Measurements from ENCODE around the gene DEFB112.

The DEFB112 gene, protein sequence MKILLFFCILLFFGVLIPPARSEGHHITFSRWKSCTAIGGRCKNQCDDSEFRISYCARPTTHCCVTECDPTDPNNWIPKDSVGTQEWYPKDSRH

DNA sequence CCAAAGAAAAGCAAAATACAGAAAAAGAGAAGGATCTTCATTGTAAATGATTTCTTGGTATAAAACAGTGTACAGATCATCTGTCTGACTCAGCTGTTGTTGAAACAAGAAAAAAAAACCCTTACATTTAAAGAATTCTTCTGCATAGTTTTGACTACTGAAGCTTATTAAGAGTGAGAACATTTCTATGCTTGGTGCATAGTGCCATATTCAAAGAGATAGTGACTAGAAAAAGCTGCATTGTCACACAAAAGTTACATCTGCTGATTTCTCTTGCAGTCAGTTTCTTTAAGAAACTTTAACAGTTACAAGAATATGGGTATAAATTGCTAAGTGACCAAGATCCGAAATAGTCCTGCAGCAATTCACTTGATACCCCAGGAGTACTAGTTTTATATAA is at the start of gene DEFB112:
Gene DEFB112, minus strand, starts transcription at position 101 of the 400 bp plus-strand sequence. Its CDS starts 60 bp downstream, at position 41.
- no peak for DNase-seq

DNA sequence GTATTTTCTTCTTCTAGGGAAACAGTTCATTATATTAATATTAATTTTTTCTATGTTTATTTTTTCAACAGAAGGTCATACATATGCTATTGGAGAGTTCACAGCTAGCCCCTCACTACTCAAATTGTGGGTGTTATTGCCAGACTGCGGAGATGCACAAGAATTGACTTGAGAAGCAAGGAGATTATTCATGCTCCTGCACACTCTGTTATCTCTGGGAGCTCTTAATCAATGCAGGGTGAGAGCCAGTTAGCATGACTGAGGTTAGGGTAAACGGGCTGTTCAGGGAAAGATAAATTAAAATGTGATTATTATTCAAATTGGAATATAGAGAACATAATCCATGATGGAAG is 48.9 kb upstream of the DEFB112 start:
- no peak for DNase-seq

- DNase-seq: no peak
Observed at GRCh38 chr6:50097966-50098640, 48.4 kb upstream of the DEFB112 start.

DNA sequence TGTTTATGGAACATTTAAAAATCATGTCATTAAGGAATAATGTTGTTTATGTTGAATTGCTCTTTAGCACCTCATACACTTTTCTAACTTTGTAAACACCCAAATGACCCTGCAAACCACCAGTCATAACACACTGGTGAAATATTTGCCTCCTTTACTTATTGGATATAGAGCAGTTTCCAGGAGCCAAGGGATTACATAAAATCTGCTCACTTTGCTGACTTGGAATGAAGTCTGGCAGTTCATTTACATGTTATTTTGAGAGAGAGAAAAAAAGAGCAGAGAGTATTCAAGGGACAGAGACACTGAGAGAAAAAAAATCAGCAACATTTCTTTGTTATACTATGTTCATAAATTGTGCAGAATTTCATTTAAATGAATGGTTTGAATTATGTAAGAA is 46.6 kb upstream of the DEFB112 start:
- DNase-seq: no peak

DNA sequence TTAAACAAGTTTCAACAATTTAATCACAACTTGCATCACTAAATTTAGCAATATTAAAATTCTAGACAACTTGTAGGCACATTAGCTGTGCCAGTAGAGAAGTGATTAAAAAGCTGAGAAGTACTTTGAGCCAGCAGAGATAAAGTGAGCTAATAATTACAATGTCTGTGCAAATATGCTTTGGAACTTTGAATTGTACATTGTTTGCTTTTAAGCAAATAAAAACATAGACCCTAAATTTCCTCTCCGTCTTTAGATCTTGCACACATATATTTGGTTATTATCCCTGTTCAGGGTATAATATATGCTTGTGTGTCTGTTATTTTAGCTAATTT is 44.2 kb upstream of the DEFB112 start:
- no peak for DNase-seq

- DNase-seq: no peak
Observed at GRCh38 chr6:50093116-50093937, 43.6 kb upstream of the DEFB112 start.

- DNase-seq: no peak
Observed at GRCh38 chr6:50091641-50092040, 41.9 kb upstream of the DEFB112 start.

GRCh38 chr6:50089911-50090310 is 40.2 kb upstream of the DEFB112 start:
- DNase-seq: no peak

DNA sequence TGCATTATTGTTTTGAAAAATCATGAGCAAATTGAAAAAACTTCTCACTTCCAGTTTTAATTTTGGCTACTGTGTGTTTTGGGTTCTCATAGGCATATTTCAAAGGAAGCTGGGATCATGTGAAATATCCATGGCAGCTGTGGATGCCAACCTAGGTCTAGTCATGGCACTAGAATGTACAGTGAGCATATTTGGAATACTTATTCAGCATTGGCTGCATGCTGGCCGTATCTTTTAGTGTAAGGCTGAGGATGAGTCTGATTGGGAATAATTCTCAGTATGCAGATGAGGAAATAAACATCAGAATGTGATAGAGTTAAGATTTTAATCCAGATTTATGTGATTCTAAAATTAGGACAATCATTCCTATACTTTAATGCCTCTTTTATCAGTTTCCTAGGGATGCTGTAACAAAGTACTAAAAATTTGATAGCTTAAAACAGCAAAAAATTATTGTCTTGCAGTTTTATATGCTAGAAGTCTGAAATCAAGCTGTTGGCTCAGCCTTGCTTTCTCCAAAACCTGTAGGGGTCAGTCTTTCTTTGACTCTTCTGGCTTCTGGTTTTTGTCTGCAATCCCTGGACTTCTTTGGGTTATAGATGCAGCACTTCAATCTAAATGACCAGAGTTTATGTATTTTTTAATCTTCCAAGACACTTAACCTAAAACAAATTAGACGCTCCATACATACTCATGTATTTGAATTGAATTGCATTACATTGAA is 37.7 kb upstream of the DEFB112 start:
- no peak for DNase-seq

DNA sequence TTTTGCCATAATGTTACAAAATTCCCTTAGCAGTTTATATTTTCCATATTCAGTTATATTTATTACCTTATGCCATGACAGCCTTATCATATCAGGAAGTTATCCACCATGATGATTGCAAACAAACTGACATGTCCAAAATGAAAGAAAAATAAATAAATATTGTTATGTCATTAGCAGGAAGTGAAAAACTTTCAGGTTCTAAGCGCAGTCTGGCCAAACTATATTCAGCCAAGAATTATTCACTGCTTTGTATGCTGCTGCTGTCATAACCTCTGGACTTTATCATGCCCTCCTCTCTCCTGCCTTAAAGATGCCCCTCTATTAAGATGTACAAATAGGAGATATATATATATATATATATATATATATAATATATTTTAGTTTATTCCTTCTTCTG is 27.7 kb upstream of the DEFB112 start:
- no peak for DNase-seq

DNA sequence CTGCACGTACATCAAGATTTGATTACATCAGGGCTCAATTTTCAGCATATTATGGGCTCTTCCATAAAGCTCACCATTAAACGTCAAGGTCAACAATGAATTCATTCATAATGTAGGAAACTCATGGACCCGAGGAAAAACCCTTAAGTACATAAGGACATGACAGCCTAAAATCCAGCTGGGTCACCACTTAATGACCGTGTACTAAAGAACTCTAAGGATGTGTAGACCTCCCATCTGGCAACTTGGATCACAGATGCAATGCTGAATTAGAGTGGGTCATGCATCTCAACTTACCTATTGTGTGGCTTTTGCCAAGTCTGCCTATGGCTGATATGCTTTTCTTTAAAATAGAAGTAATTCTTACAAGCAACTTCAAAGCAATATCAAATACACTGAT is 26.7 kb upstream of the DEFB112 start:
- DNase-seq: no peak

DNA sequence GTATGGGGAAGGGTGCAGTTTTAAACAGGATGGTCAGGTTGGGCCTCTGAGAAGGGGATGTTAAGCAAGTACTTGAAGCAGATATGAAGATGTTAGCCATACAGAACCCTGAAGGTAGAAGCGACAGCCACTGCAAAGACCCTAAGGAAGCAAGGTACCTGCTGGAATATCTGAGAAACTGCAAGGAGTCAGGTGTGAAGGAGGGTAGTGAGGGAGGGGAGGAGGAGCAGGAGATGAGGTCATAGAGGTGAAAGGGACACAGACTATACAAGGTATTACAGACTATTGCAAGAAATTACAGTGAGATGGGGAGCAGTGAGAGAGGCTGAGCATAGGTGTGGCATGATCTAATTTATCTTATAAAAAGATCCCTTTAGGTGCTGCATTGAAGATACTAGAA is 22.2 kb upstream of the DEFB112 start:
- no peak for DNase-seq

DNA sequence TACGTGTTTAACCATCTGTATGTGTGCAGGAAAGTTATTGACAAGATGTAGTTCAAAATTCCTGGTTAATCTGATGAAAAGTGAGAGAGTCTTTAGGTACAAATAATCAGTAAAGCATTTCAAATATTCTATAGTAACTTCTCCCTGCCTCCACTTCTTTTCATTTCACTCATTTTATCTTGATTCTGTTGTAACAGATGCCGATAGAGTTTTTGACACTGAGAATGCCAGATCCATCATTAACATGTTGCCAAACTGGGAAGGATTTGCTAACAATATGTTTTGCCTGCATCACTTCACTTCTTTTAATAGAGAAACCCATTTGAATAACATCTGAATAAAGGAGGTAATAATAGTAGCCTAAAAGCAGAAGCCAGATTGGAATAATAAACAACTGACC is 20.4 kb upstream of the DEFB112 start:
- DNase-seq: no peak

GRCh38 chr6:50062051-50062450 is 12.3 kb upstream of the DEFB112 start:
- DNase-seq: no peak

DNA sequence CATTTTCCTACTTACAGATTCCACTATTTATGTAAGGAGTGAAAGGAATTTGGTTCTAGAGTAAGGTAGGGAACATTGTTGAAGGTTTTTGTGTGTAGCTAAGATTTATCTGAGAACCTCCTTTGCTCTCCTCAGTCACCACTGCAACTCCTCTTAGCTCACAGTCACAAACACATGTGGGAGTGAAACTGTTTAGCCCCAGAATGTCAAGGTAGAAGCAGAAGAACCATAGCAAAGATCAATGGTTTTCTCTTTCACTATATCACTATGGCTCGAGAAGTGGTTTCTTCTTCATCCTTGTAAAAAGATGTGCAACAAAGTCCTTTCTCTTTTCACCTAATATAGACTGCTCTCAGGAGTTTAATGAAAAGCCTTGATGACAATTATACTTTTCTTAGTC is 6.5 kb upstream of the DEFB112 start:
- no peak for DNase-seq

DNA sequence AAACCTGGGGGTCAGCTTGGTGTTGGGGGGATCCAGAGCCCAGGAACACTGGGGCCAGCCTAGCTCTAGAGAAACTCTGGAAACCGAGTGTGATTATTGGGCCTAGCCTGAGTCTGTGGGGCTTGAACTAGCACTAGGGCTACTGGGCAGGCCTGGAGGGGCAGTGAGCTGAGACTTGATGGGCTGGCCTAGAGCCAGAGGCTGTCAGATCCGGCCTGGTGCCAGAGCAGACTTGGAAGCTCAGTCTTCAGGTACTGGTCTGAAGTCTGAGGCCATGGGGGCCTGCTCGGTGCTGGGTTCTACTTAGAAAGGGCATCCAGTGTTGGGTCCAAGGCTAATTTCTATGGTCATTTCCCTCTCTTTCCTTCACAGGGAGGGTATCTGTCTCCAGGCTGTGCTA is 2.7 kb downstream of the DEFB112 start:
- DNase-seq: no peak

DNA sequence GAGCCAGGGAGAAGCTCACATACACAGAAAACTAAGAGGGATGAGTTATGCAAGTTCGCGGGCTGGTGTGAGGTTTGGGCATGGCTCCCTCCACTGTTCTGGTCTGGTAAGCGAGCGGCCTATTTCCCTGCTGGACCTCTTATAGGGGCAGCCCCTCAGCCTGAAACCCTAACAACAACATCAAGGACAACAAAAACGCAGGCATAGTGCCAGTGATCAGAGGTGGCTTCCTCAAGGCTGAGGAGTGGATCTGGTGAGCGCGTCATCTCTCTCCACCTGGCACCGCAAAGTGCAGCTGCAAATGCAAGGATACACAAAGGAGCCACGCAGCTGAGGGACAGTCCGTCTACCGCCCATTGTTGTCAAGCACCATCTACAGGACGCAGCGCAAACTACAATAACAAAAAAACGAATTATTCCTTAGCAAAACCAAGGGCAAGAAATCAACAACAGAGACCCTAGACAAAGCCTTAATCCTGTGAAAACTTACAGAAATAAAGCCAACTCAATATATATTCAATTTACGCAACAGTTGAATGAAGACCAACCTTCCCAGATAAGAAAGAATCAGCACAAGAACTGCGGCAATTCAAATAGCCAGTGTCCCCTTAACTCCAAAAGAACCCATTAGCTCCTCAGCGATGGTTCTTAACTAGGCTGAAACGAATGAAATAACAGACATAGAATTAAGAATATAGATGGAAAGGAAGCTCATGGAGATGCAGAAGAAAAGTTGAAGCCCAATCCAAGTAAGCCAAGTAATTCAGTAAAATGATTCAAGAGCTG is 18.8 kb downstream of the DEFB112 start:
- no peak for DNase-seq

DNA sequence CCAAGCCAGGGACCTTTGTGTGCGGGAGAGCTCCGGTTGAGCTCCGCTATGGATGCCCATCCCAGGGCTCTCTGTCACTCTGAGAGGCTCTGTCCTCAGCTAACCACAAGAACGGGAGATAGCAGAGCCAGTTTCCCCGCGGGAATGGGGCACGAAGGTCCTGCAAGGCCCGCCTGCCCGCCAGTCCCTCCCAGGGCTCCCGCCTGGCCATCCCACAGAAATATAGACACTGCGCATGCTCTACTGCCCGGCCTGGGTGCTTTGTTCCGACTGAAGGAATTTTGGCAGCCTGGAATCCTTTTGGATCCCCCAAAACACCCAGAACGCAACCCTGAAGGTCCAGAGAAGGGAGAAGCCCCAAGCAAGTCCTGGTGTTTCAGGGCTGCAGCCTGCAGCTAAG is 19.4 kb downstream of the DEFB112 start:
- DNase-seq: no peak

- DNase-seq: no peak
Observed at GRCh38 chr6:50025258-50025657, 24.5 kb downstream of the DEFB112 start.

DNA sequence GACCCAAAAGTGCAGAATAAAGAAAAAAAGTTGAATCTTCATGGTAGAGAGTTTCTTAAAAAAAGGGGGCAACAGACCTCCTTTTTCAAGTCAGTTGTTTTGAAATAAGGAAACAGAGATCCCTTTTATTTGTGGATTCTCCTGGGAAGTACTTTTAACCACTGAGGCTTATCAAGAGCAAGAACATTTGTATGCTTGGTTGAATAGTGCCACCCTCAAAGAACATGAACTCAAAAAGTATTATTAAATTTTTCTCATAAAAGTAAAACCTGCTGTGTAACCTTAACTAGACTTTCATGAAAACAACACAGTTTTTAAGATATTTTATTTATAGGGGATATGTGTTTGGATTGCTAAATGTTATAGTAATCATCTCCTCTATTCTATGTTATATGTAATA is 27.8 kb downstream of the DEFB112 start, which contains the start of gene DEFB110:
Gene DEFB110, minus strand, starts transcription at position 101 of the 400 bp plus-strand sequence. Its CDS starts 59 bp downstream, at position 42.
- no peak for DNase-seq

DNA sequence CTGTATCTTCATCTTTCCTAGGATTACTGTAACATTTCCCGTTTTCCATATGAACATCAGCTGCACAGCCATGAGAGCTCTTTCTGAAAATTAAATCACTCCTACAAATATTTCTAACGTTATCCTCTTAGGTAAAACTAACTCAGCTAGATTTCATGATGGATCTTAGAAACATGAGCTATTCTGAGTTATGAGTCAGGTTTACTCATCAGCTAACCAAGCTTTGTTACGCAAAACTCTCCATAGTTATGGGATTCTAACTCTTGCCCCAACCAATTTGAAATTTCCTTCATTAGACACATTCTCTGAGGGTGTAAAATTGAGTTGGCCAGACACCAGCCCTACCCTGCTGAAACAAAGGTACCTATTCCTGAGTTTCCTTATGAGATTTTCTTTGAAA is 41.9 kb downstream of the DEFB112 start:
- DNase-seq: no peak

- no peak for DNase-seq
Observed at GRCh38 chr6:50003139-50003538, 46.6 kb downstream of the DEFB112 start.

DNA sequence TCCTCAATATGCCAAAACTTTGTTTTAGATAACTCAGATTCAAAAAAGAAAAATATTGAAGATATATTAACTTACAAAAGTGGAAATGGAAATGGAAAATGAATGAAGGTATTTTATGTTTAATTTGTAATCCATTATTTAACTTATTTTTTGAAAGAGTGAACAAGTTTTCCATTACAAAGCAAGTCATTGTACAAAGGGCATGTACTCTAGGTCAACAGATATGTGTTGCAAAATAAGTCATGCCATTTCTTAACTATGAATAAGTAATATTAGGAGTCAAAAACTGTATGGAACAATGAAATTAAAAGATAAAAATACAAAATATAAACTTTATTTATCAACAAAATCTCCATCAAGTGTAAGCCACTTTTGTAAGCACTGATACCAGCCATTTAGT is 54.5 kb downstream of the DEFB112 start:
- DNase-seq: no peak
